HepG2 (cell line): ENCODE data around the gene TEX48.

Source experiments
- CTCF ChIP-seq: sonication (generic); formaldehyde crosslinking; IDR thresholded peaks from 2 replicates; pipeline ENCODE4 v1.5.0; 2020; ENCODE audit warnings: mild to moderate bottlenecking, missing genetic modification reagents, moderate library complexity
- FOXK2 ChIP-seq: fragments of 450-650 bp; IDR thresholded peaks from 2 replicates; pipeline ENCODE4 v1.6.1; 2016
- HBP1 ChIP-seq: IDR thresholded peaks from 2 replicates; pipeline ENCODE4 v1.6.1; 2016; ENCODE audit warnings: low read depth, control low read depth
- HINFP ChIP-seq: sonication (generic); formaldehyde crosslinking; IDR thresholded peaks from 2 replicates; pipeline ENCODE4 v1.4.0; 2020; ENCODE audit warnings: low read depth, mild to moderate bottlenecking, missing genetic modification reagents
- MED8 ChIP-seq: sonication (generic); formaldehyde crosslinking; IDR thresholded peaks from 2 replicates; pipeline ENCODE4 v1.8.1; 2023; ENCODE audit warnings: mild to moderate bottlenecking, missing genetic modification reagents; ENCODE audit not compliant: insufficient replicate concordance
- PBX2 ChIP-seq: IDR thresholded peaks from 2 replicates; pipeline ENCODE4 v1.6.1; 2016; ENCODE audit warnings: control low read depth
- POLR2AphosphoS5 ChIP-seq: IDR thresholded peaks from 2 replicates; pipeline ENCODE4 v1.6.1; 2012; ENCODE audit warnings: low read depth, low read length
- SIN3A ChIP-seq: IDR thresholded peaks from 2 replicates; pipeline ENCODE4 v1.6.1; 2011; ENCODE audit warnings: low read depth, mild to moderate bottlenecking, control low read depth, low read length, borderline replicate concordance
- SRSF1 ChIP-seq: fragments of 200-400 bp; formaldehyde crosslinking; optimal IDR thresholded peaks from 2 replicates; pipeline ENCODE3; 2017; ENCODE audit warnings: mild to moderate bottlenecking, low read depth, low read length, moderate library complexity
- TARDBP ChIP-seq: sonication (generic); formaldehyde crosslinking; IDR thresholded peaks from 2 replicates; pipeline ENCODE4 v1.8.0; 2022; ENCODE audit warnings: mild to moderate bottlenecking, missing genetic modification reagents
- ZNF709 ChIP-seq: sonication (generic); formaldehyde crosslinking; IDR thresholded peaks from 2 replicates; pipeline ENCODE4 v1.5.0; 2020; ENCODE audit warnings: mild to moderate bottlenecking, missing genetic modification reagents

- TF ChIP-seq POLR2AphosphoS5, result no peak
- TF ChIP-seq HBP1 (CRISPR knock-in tag), result no peak
- TF ChIP-seq SIN3A, result no peak
- no peak for TF ChIP-seq HINFP (CRISPR knock-in tag)
- no peak for TF ChIP-seq CTCF (CRISPR knock-in tag)
- no peak for TF ChIP-seq PBX2
- no peak for TF ChIP-seq FOXK2
- no peak for TF ChIP-seq TARDBP (CRISPR knock-in tag)
- no peak for TF ChIP-seq ZNF709
- TF ChIP-seq MED8 (CRISPR knock-in tag), result no peak
- TF ChIP-seq SRSF1, result no peak
These were observed 40.0 kb downstream of the TEX48 start for GRCh38 chr9:114641967-114642366.
